GM19351 (cell line): ENCODE results near the gene APC2.
"Not testable (repeated sequence)": the region's sequence is repeated elsewhere in the genome, so short reads cannot be mapped to it uniquely, and the experiment has no call there.

Experiments
- ATAC-seq: cut with Tn5 transposase; IDR thresholded peaks from one replicate; pipeline ENCODE4 v1.9.1; 2021; ENCODE audit warnings: mild to moderate bottlenecking, moderate library complexity; ENCODE audit not compliant: unreplicated experiment

Gene APC2

GRCh38 chr19:1507763-1508506 is 58.0 kb downstream of the APC2 start:
- no peak for ATAC-seq

- ATAC-seq = no peak
Observed at GRCh38 chr19:1508507-1508856, 58.6 kb downstream of the APC2 start.

GRCh38 chr19:1509602-1510441 is 59.9 kb downstream of the APC2 start:
- no peak for ATAC-seq

GRCh38 chr19:1510442-1510806 is 60.5 kb downstream of the APC2 start:
- ATAC-seq = no peak

GRCh38 chr19:1510807-1511206 is 60.9 kb downstream of the APC2 start:
- ATAC-seq = no peak

- ATAC-seq = no peak
Observed at GRCh38 chr19:1511318-1512317, 61.7 kb downstream of the APC2 start.

- ATAC-seq = no peak
Observed at GRCh38 chr19:1512671-1513498, 63.0 kb downstream of the APC2 start, which contains the start of gene ADAMTSL5. ADAMTSL5 (minus strand) TSS chr19:1513019; CDS start chr19:1510943, 2,076 bp downstream.

- ATAC-seq = no peak
Observed at GRCh38 chr19:1513499-1514294, 63.8 kb downstream of the APC2 start.

GRCh38 chr19:1514295-1514661 is 64.4 kb downstream of the APC2 start:
- no peak for ATAC-seq

GRCh38 chr19:1514986-1515721 is 65.2 kb downstream of the APC2 start:
- no peak for ATAC-seq

GRCh38 chr19:1516395-1516753 is 66.5 kb downstream of the APC2 start:
- no peak for ATAC-seq

- no peak for ATAC-seq
Observed at GRCh38 chr19:1518471-1518870, 68.5 kb downstream of the APC2 start.

- not testable (repeated sequence) for ATAC-seq
Observed at GRCh38 chr19:1519802-1520201, 69.9 kb downstream of the APC2 start.

GRCh38 chr19:1520203-1520780 is 70.4 kb downstream of the APC2 start:
- ATAC-seq = no peak

GRCh38 chr19:1521636-1522035 is 71.7 kb downstream of the APC2 start:
- no peak for ATAC-seq

GRCh38 chr19:1522061-1522460 is 72.1 kb downstream of the APC2 start:
- ATAC-seq = no peak

GRCh38 chr19:1522838-1523237 is 72.9 kb downstream of the APC2 start:
- no peak for ATAC-seq
